SKM-1 (cell line): ENCODE data around the gene ACTL8.
"Not testable (repeated sequence)": the region's sequence is repeated elsewhere in the genome, so short reads cannot be mapped to it uniquely, and the experiment has no call there.

Experiments used
- DNase-seq: peaks from one replicate; lab custom pipeline; 2025; ENCODE audit not compliant: unreplicated experiment; lab: John Stamatoyannopoulos, UW

Gene ACTL8

DNA sequence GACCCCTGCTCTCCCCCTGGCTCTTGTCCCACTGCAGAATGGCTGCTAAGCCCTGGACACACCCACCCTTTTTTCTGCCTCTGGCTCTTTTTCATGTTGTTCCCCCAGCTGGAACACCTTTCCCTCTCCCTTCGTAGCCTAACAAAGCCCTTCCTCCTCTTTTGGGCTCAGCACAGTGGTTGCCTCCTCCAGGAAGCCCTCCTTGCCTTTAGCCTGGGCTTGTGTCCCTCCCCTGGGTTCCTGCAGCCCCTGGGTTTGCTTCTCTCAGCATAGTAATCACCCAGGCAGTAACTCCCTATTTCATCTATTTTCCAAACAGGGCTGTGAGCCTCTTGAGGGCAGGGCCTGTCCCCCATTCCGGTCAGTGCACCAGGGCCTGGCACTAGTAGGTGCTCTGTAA is 19.8 kb upstream of the ACTL8 start:
- no peak for DNase-seq

DNA sequence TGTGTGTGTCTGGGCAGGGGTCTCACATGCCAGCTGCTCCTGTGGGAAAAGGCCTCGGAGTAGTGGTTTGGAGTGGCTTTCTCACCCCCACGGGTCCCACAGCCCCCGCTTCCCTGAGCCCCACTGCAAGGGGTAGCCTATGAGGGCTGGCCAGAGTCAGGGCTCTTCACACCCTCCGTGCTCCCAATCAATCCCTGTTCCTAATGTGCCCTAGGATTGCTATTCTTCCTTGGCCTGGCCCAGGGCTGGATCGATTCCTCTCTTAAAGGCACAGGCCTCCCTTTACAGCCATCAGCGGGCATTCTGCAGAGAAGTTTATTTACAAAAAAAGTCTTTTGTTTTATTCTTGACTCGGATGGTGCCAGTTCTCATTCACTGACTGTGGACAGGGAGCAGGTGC is 19.3 kb upstream of the ACTL8 start:
- DNase-seq: no peak

DNA sequence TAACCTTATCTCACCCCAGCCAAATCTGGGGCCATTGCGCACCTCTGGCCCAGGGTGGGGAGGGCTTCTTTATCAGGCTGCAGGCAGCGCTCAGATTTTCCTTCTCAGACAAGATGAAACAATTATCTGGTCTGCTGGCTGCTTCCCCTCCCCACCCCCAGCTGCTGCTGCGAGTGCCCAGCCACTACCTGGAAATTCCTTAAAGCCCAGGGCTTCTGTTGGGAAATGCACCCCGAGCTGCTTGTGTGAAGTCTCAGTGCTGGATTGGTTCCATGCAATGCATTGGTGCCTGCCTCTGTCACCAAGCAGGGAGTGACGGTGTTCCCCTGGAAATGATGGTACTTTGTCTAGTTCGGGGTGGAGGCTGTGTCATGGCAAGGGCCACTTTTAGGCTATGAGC is 18.5 kb upstream of the ACTL8 start:
- DNase-seq: no peak

DNA sequence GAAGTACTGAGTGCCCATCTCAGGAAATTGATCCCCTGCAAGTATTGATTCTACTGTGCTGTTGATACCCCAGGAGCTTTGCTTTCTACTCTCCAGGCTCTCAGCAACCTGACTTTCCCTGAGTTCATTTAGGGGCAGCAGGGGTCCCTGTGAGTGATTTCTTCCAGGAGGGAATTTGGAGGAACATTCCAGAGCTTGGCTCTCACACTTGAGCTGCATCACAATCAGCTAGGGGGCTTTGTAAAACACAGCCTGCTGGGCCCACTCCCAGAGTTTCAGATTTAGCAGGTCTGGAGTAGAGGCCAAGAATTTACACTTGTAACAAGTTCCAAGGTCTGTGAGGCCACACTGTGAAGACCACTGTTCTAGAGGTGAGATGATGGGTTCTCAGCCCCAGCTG is 16.1 kb upstream of the ACTL8 start:
- DNase-seq: no peak

DNA sequence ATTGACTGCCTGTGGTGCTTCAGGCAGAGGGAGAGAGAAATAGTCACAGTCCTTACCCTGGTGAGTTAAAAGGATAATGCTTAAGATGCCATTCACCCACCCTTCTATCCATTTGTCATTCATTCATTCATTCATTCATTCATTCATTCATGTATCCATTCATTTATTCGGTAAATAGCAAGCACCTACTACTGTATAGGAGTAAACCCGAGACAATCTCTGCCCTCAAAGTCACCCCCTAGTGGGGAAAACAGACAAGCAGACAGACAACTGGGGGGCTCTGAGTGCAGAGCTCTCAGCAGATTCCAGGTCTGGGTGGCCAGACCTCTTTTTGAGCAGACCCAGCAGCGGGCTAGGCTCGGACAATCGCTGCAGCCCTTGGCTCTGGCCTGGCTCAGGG is 14.1 kb upstream of the ACTL8 start:
- no peak for DNase-seq

DNA sequence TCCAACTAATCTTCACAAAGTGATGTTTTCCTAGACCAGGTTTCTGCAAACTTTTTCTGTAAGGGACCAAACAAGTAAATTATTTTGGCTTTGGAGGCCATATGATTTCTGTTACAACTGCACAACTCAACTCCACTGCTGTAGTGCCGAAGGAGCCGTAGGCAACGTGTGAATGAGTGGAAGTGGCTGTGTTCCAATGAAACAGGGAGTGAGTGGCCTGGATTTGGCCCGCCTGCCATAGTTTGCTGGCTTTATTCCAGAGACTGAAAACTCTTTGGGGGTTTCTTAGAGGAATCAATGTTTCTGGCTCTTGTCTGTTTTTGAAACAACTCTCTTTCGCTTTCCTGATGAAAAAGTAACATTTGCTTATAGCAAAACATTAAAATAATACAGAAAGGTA is 12.6 kb upstream of the ACTL8 start:
- no peak for DNase-seq

DNA sequence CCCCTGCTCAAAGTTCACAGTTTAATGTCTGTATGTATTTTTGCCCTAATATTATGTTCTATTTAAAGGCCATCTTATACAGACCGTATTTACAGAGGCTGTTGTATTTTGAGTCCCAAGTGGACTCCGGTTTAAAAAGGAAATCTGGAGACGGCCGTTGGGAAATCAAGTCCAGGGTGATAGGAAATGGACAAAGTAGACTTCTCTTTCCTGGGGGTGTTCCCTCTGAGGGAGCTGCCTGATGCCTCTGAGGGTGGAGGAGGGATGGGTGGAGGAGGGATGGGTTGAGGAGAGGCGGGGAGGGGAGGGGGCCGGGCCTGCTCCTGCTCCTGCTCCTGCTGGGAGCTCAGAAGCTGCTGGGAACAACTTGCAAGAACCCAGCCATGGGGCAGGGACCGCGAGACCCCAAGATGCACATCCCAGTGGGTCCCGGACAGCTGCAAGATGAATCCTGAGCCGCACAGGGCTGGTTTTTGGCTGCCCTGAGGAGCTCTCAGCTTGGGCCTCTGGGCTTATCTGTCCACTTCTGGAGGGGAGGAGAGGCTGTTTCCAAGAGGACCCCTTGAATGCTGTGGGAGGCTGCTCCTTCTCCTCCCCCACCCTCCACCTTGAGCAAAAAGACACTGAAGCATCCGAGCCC is 12.0 kb upstream of the ACTL8 start:
- DNase-seq: no peak

DNA sequence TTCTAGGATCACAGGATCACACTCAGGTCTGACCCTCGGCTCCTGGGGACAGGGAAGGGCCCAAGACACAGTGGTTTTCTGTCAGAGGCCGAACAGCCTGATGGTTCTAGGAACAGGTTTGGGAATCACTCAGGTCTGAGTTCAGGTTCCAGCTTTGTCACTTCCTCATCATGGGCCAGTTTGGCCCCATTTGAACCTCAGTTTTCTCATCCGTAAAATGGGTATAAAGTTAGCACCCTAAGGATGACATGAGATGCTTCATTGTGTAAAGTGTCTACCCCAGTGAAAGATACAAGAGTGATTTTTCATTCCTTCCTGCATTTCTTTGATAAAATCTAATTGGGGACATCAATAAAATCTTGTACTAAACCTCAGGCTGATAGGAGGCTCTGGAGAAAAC is 11.2 kb upstream of the ACTL8 start:
- no peak for DNase-seq

DNA sequence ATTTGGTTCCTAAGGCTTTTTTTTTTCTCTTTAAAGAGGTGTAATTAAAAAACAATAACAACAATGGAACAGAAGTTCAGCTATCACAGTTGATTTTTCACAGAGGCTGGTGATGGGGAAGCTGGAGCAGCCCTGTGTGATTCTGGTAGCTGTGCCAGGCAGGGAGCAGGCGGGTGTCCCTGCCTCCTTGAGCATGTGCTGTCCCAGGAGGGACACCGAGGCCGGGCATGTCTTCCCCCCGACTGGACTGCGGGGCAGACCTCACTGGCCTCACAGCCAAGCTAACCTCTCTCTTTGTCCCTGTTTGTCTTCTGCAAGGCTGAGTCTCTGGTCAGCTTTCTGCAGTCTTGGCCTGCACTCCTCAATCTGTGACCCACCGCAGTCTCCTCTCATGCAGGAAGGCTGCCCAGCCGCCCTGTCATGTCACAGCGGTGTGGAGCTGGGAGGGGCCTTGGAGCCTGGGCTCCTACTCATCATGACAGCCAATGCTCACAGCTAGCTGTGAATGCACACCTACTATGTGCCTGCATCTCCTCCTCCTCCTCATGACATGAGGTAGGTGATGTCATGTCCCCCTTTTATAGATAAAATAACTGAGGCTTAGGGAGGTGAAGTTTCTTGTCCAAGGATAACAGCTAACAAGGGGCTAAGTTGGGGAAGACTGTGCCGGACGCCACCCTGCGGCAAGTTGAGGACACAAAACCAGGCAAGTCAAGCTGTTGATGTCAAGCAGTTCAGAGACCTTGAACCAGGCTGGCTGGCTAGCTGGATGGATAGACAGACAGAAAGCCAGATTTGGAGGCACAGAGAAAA is 10.3 kb upstream of the ACTL8 start:
- no peak for DNase-seq

DNA sequence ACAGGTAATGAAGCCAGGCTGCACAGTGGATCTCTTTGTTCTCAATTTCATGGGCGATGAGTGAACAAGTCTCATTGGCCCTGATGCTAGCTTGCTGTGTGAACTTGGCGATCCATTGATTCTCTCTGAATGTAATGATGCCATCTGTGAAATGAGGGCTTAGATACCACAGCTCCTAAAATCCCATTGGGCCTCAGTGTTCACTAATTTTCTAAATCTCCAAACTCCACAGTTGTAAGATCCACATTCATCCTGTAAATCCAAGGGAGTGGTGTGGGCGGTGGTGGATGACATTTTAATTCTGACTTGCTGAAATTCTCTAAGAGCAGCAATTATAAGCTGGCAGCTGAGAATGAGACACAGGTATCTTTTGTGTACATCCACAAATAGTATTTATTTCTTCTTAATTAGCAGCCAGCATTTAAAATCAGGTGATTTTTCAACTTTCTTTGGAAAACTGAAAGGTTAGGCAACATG is 9.6 kb upstream of the ACTL8 start:
- no peak for DNase-seq

DNA sequence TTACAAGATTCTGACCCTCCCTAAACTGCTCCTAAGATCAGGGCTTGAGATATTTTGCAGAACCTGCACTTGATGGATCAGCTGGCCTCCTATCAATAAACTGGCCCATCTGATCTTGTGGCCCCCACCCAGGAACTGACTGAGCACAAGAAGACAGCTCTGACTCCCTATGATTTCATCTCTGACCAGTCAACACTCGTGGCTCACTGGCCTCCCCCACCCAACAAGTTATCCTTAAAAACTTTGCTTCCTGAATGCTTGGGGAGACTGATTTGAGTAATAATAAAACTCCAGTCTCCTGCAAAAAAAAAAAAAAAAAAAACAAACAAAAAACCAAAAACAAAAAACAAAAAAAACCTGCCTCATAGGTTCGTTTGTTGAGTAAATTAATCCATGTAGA is 8.9 kb upstream of the ACTL8 start:
- not testable (repeated sequence) for DNase-seq

DNA sequence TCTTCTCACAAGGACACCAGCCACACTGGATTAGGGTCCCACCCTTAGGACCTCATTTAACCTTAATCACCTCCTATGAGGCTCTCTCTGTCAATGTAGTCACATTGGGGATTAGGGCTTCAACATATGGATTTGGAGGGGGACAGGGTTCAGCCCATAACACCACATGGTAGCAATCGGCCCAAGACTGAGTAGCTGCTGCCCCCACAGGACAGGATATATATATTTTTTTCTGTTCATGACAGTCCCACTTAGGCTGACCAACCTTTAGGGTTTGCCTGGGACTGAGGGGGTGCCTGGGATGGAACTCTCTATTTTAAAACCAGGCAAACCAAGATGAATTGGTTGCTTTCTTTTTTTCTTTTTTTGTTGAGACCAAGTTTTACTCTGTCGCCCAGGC is 8.2 kb upstream of the ACTL8 start:
- DNase-seq: no peak

DNA sequence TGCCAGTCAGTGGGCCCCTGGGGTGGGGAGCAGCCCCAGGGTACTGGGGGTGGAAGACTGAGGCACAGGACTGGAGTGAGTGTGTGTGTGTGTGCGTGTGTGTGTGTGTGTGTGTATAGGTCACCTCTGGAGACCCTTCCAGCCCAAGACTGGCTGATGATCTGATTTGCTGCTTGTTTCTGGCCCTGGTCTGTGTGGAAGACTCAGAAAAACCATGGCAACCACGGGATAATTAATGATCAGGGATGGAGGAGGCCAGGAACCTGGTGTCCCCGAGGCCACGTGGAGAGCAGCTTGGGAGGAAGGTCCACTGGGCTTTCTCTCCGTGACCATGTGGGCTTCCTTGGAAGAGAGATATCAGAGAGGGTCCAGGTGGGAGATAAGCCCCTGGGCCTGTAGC is 4.8 kb upstream of the ACTL8 start:
- no peak for DNase-seq

DNA sequence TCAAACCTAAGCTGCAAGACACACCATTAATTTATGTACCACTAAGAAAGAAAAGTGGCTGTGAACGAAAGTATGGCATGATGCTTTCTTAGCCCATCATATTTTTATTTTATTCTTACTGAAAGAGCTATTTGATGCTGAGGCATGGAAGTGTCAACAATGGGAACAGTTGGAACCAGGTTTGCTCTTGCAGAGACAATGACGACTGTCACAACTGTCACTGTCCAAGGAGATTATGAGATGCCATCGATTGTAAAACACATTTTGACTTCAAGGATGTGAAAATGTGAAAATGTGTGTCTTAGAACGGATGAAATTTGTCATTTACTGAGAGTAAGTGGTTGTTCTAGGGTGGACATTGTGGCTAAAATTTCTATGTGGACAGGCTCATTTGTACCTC is 2.8 kb upstream of the ACTL8 start:
- no peak for DNase-seq

DNA sequence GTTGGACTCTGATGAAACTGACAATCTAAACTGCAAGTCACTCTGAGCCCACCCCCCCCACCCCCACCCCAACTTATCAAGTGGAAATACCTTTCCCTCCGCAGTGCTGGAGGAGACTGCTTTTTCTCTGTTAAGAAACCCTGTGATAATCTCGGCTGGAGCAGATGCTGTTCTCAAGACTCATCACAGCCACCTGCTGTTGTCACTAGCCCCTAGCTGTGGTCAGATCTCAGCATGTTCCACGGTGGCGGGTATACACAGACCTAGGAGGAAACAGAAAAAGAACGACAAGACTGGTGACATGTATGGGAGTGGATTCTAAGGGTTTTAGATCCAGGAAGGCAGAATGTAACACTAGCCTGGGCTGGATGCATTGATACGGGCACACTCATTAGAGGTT is 2.3 kb downstream of the ACTL8 start:
- DNase-seq: no peak

DNA sequence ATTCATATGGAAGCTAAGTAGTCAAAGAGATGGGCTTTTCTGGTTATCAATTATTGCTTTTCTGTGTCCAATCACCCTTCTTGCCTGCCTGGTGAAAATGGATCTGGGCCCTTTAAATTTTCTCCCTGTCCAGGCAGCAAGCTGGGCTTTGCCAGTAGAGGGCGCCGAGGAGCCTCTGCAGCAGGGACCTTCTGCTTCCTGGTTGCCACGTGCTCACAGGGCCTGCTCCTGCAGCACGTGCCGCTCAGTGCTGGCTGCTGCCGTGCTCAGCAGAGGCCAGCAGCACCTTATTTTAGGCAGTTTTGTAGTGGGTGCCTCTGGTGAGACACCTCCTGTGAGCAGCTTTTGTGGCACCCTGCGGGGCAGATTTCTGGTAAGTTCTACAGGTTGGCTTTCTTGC is 4.0 kb downstream of the ACTL8 start:
- DNase-seq: no peak

DNA sequence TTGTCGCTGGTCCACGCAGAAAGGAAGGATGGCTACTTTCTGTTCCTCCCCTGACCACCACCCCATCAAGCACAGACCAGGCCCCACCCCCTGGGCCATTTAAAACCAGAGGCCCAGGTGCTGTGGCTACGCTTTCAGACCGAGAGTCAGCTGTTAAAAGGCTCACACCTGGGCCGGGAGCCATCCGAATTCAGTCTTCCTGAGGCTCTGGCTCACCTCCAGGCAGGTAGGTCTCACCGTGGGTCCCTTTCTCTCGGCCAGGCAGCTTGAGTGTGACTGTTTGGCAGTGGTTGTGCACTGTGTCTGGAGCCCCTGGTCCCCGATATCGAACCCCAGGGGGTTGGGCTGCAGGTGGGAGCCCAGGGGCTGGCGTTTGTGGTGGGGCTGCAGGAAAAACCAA is 7.2 kb downstream of the ACTL8 start:
- DNase-seq: no peak

DNA sequence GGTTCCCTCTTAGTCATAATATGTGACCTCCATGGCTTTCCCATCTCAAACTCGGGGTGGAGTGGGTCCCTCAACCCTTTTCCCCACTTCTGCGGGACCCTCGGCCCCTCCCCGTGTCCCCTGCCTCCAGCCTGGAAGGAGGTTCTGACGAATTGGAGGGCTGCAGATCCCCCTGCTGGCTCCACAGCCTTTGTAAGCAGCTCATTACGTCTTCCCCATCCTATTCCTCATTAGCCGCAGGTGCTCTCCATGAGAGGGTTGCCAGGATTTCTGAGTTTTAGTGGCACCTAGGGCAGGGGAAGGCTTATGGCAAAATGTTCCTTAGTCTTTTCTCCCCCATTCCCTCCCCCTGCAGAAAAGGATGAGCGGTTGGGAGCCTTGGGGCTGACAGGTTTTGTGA is 8.3 kb downstream of the ACTL8 start:
- no peak for DNase-seq

DNA sequence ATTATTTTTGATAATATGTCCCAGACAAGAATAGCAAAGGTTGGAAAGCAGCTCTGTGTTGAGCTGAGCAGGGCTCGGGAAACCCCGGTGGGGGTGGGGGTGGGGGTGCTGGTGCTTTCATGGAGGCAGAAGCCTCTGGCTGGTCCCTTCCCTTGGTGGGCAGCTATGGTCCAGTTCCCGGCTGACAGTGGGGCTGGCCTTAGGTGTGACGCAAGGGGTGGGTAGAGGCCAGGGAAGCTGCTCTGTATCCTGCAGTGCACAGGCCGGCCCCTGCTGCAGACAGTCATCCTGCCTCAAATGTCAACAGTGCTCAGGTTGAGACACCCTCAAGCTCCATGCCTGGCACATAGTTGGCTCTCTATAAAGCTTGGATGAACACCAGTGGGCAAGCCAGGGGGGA is 8.9 kb downstream of the ACTL8 start:
- DNase-seq: no peak

DNA sequence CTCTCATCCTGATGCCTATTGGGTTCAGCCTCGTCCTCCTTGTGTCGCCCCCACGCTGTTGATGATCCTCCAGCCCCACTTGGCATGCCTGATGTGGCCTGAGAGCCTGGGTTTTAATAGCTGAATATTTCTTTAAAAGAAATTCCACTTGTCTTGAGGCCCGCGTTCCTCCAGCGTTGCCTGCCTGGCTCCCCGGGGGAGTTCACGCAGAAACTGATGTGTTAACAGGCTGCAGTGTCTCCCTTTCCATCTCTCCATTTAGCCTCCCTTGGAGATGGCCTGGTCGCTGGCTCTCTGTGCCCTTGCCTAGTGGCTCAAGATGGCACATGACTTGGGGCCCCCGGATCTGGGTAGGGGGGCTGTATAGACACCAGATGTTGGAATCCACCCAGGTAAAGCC is 9.5 kb downstream of the ACTL8 start:
- no peak for DNase-seq

DNA sequence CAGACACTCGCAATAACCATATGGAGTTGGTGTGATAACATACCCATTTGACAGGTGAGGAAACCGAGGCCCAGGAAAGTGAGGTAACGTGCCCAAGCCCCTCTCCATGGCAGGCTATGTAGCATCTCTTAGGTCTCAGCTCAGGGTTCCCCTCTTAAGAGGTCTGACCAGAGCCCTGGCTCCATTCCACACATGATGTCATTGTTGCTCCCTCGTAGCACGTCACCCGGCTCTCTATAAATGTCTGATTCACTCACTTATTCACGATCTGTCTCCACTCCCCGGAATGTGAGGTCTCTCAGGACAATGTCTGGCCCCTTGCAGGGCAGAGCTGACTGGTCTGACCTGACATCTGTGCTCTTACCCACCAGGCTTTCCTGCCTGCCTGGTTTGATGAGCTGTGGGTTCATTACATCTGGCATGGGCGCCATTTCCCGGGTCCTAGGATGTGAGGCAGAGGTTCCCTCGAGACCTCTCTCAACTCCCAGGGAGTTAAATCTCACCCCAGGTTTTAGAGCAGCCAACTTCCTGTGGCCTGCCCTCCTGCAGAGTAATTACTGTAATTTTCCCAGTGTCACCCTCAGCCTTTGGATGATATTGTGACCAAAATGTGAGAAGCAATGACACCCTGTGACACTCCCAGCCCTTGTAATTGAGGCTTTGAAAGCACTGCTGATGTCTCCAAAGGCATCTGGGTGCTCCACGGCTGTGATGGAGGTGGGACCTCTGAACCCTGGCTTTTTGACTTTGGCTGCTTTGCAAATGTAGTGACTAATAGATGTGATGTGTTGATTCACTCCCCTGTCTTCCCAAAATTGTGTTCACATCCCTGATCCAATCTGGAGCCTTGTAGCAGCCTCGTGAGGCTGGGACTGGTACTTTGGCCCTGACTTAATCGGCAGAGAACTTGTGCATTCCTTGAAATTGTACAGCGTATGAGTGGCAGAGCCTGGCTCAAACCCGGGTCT is 10.6 kb downstream of the ACTL8 start:
- no peak for DNase-seq
